K562 (cell line): ENCODE results near the gene SEMA3G. TPM values are rescaled to one million over a fixed set of nuclear protein-coding genes. Genes with fewer than 3 reads are reported as not detected.

Experiments
- ATAC-seq: fragments of 200-7000 bp; cut with Tn5 transposase; 3 replicates; pipeline ENCODE4 v1.9.1; 2020; ENCODE audit warnings: moderate library complexity
- BruUV-seq: library from RNA; stranded (reverse); fragments of 400-500 nt; replicated peaks from 2 replicates; lab custom pipeline; 2021; lab: Mats Ljungman, UMichigan
- CTCF ChIA-PET: fragments of 300-600 bp; formaldehyde crosslinking; extraction: SDS; loops from one replicate; lab custom pipeline; 2021; ENCODE audit warnings: low intra/inter-chr PET ratio; lab: Yijun Ruan, JAX
- POLR2A ChIA-PET: fragments of 300-600, 350-650 bp; sonication (Branson Sonifier 250); formaldehyde crosslinking; extraction: SDS; loops from one replicate; lab custom pipeline; 2021; ENCODE audit warnings: antibody characterized with exemption, inconsistent platforms; lab: Yijun Ruan, JAX
- DNase-seq, 4 experiments: peaks; one replicate each; pipeline versions ENCODE4 v3.0.0 to v3.0.0-alpha.2; 2011 to 2018; ENCODE audit warnings: low spot score in 3 of 4, mixed read lengths in 3 of 4; ENCODE audit errors: extremely low read depth in 1 of 4
- FAIRE-seq: peaks from 2 replicates; lab custom pipeline; 2011; peaks lifted over from hg19 to GRCh38; lab: Jason Lieb, UNC
- H2AFZ ChIP-seq: 2 replicates; pipeline ENCODE4 v1.6.0; 2011; ENCODE audit warnings: low read depth, low read length, control low read depth, inconsistent platforms
- H3K27ac ChIP-seq: fragments of 200-600 bp; 3 replicates; pipeline ENCODE4 v1.8.0; 2011; ENCODE audit warnings: low read depth, mild to moderate bottlenecking, control low read depth, inconsistent platforms, low read length, moderate library complexity, mixed read lengths; ENCODE audit errors: extremely low read depth
- H3K27me3 ChIP-seq, 2 experiments: fragments of 300-600 bp in 1 of 2; 2 replicates in 1 of 2; 3 replicates in 1 of 2; pipeline versions ENCODE4 v1.6.0 to v1.8.0; 2011; ENCODE audit warnings: inconsistent platforms in 2 of 2, low read length in 2 of 2, mild to moderate bottlenecking in 1 of 2, mixed read lengths in 1 of 2, moderate library complexity in 1 of 2; ENCODE audit not compliant: control insufficient read depth in 2 of 2, insufficient read depth in 2 of 2
- H3K36me3 ChIP-seq: fragments of 300-600 bp; 3 replicates; pipeline ENCODE4 v1.8.0; 2011; ENCODE audit warnings: mild to moderate bottlenecking, low read length, inconsistent platforms; ENCODE audit not compliant: control insufficient read depth, insufficient read depth
- H3K4me1 ChIP-seq, 2 experiments: fragments of 200-600 bp in 1 of 2; replicated peaks in 1 of 2; 2 replicates in 1 of 2; 3 replicates in 1 of 2; pipeline versions ENCODE4 v1.5.1 to v1.8.0; 2011; ENCODE audit warnings: inconsistent platforms in 2 of 2, low read length in 2 of 2, mild to moderate bottlenecking in 1 of 2, mixed read lengths in 1 of 2, moderate library complexity in 1 of 2; ENCODE audit not compliant: control insufficient read depth in 2 of 2, insufficient read depth in 2 of 2
- H3K4me2 ChIP-seq: 2 replicates; pipeline ENCODE4 v1.6.1; 2011; ENCODE audit warnings: low read length, control low read depth, inconsistent platforms, mixed read lengths; ENCODE audit not compliant: insufficient read depth
- H3K4me3 ChIP-seq: fragments of 200-600 bp; sonication (generic), shearing (Covaris generic); 2 replicates; pipeline ENCODE4 v1.5.1; 2016; ENCODE audit warnings: control low read depth, inconsistent platforms
- H3K79me2 ChIP-seq: fragments of 200-600 bp; 3 replicates; pipeline ENCODE4 v1.8.0; 2011; ENCODE audit warnings: low read length, inconsistent platforms; ENCODE audit not compliant: control insufficient read depth, insufficient read depth
- H3K9ac ChIP-seq, 2 experiments: 2 replicates each; pipeline versions ENCODE4 v1.6.0 to v1.6.1; 2011; ENCODE audit warnings: low read depth in 2 of 2, low read length in 2 of 2, control low read depth in 1 of 2, inconsistent platforms in 1 of 2, mild to moderate bottlenecking in 1 of 2, mixed read lengths in 1 of 2; ENCODE audit not compliant: insufficient read depth in 1 of 2
- H3K9me1 ChIP-seq: one replicate; pipeline ENCODE4 v1.6.0; 2011; ENCODE audit warnings: inconsistent platforms, mild to moderate bottlenecking, low read length, moderate library complexity; ENCODE audit not compliant: control insufficient read depth, insufficient read depth
- H3K9me3 ChIP-seq: replicated peaks from 2 replicates; pipeline ENCODE4 v1.5.1; 2011; ENCODE audit warnings: low read depth, low read length, inconsistent platforms; ENCODE audit not compliant: control insufficient read depth, insufficient read depth
- H4K20me1 ChIP-seq: replicated peaks from 2 replicates; pipeline ENCODE4 v1.6.1; 2011; ENCODE audit warnings: low read length, inconsistent platforms, mixed read lengths; ENCODE audit not compliant: control insufficient read depth, insufficient read depth
- ARID2 ChIP-seq: fragments of 450-650 bp; IDR thresholded peaks from 2 replicates; pipeline ENCODE4 v1.6.1; 2017; ENCODE audit warnings: antibody characterized with exemption, mild to moderate bottlenecking
- ARNT ChIP-seq, 2 experiments: fragments of 450-650 bp; IDR thresholded peaks; 2 replicates each; pipeline ENCODE4 v1.6.1; 2016; ENCODE audit warnings: mild to moderate bottlenecking in 1 of 2
- ATF7 ChIP-seq: fragments of 450-650 bp; IDR thresholded peaks from 2 replicates; pipeline ENCODE4 v1.7.1; 2014; ENCODE audit warnings: mild to moderate bottlenecking, moderate library complexity
- EP400 ChIP-seq: fragments of 450-650 bp; IDR thresholded peaks from 2 replicates; pipeline ENCODE4 v1.6.1; 2017; ENCODE audit warnings: antibody characterized with exemption, mild to moderate bottlenecking, moderate library complexity
- FOXK1 ChIP-seq: sonication (generic); formaldehyde crosslinking; IDR thresholded peaks from 2 replicates; pipeline ENCODE4 v1.8.0; 2022; ENCODE audit warnings: missing genetic modification reagents, mild to moderate bottlenecking, borderline replicate concordance
- HDAC3 ChIP-seq: fragments of 450-650 bp; IDR thresholded peaks from 2 replicates; pipeline ENCODE4 v1.6.1; 2018; ENCODE audit warnings: borderline replicate concordance, mild to moderate bottlenecking, moderate library complexity; ENCODE audit not compliant: partially characterized antibody
- KDM4B ChIP-seq, 2 experiments: fragments of 450-650 bp in 1 of 2; sonication (generic) in 1 of 2; IDR thresholded peaks; 2 replicates each; pipeline ENCODE4 v1.6.1; 2016 to 2017; ENCODE audit warnings: borderline replicate concordance in 2 of 2, antibody characterized with exemption in 1 of 2, low read depth in 1 of 2, mild to moderate bottlenecking in 1 of 2
- NCOA6 ChIP-seq: fragments of 450-650 bp; IDR thresholded peaks from 2 replicates; pipeline ENCODE4 v1.6.1; 2017; ENCODE audit warnings: mild to moderate bottlenecking
- NFE2L1 ChIP-seq: fragments of 450-650 bp; IDR thresholded peaks from 2 replicates; pipeline ENCODE4 v1.6.1; 2016; ENCODE audit warnings: missing genetic modification characterization, low read depth, mild to moderate bottlenecking, missing compliant biosample characterization, moderate library complexity, borderline replicate concordance
- RBM25 ChIP-seq: fragments of 200-400 bp; formaldehyde crosslinking; IDR thresholded peaks from 2 replicates; pipeline ENCODE4 v1.6.1; 2018; ENCODE audit warnings: low read length, low read depth, moderate library complexity; ENCODE audit not compliant: severe bottlenecking
- U2AF1 ChIP-seq: fragments of 200-400 bp; formaldehyde crosslinking; optimal IDR thresholded peaks from 2 replicates; pipeline ENCODE3; 2017; ENCODE audit warnings: mild to moderate bottlenecking, low read depth, low read length, moderate library complexity
- ZNF212 ChIP-seq: fragments of 450-650 bp; formaldehyde crosslinking; IDR thresholded peaks from 2 replicates; pipeline ENCODE4 v1.4.0; 2020; ENCODE audit warnings: mild to moderate bottlenecking
- ZNF408 ChIP-seq: fragments of 250-450 bp; sonication (Bioruptor Pico); IDR thresholded peaks from 2 replicates; pipeline ENCODE4 v1.4.0; 2020; ENCODE audit warnings: low read depth, mild to moderate bottlenecking, moderate library complexity
- WGBS: fragments of 100-300 bp; shearing (Covaris generic); methylation state at CpG from one replicate; pipeline ENCODE4 v1.1.6; 2016; ENCODE audit warnings: low coverage, mixed read lengths; ENCODE audit not compliant: insufficient coverage; ENCODE audit errors: missing lambda C conversion rate; 5-methylcytosine and 5-hydroxymethylcytosine counted together
- in situ Hi-C: fragments of 300-500 bp; cut with MboI; formaldehyde crosslinking; loops from 4 replicates; pipeline ENCODE4 v1.15.0; 2018; ENCODE audit warnings: inconsistent platforms, mixed read lengths
- intact Hi-C: fragments of 100-400 bp; cut with micrococcal nuclease; formaldehyde crosslinking; loops from 2 replicates; pipeline ENCODE4 v1.14.2; 2022
- polyA plus RNA-seq, 8 experiments: library from polyadenylated mRNA; depleted of rRNA in 4 of 8; stranded (reverse) in 5 of 8; unstranded in 3 of 8; fragments of >200 nt; fragmentation: Nextera tagmentation in 2 of 8; fragmentation: Illumina TruSeq in 1 of 8; extraction: Ambion mirVana in 2 of 8; extraction: Trizol in 1 of 8; gene quantifications; 2 replicates each; pipeline versions ENCODE4 v1.2.1 to v1.2.3, GENCODE V29; 2011 to 2014; ENCODE audit warnings: inconsistent platforms in 1 of 8, missing spikeins in 1 of 8
- total RNA-seq, 7 experiments: library from RNA; depleted of rRNA in 6 of 7; stranded (reverse); fragments of >200 nt in 6 of 7; fragmentation: Illumina TruSeq in 2 of 7; extraction: Trizol in 2 of 7; gene quantifications; 2 replicates each; pipeline versions ENCODE4 v1.2.1 to v1.2.3, GENCODE V29; 2011 to 2021; ENCODE audit warnings: low replicate concordance in 1 of 7
- TF ChIP-seq, protein P1 (sequence below): sonication (generic); formaldehyde crosslinking; IDR thresholded peaks from 2 replicates; pipeline ENCODE4 v1.8.0; 2023; ENCODE audit warnings: mild to moderate bottlenecking, missing genetic modification reagents
- TF ChIP-seq, protein P2 (sequence below): IDR thresholded peaks from 2 replicates; pipeline ENCODE4 v1.6.1; 2016; ENCODE audit warnings: missing genetic modification characterization, missing compliant biosample characterization
- TF ChIP-seq, protein P3 (sequence below): fragments of 450-650 bp; formaldehyde crosslinking; IDR thresholded peaks from 2 replicates; pipeline ENCODE4 v1.4.0; 2022; ENCODE audit warnings: mild to moderate bottlenecking, moderate library complexity
- TF ChIP-seq, protein P4 (sequence below): fragments of 450-650 bp; IDR thresholded peaks from 2 replicates; pipeline ENCODE4 v1.6.1; 2017; ENCODE audit warnings: antibody characterized with exemption

The SEMA3G gene
- total and polyA plus RNA-seq, 9 of the 15 experiments (the other 6 are each of a cell fraction or from before 2014, with no cell fraction given): 0.04 to 0.07 (median 0.05) TPM; not detected in 6

DNA sequence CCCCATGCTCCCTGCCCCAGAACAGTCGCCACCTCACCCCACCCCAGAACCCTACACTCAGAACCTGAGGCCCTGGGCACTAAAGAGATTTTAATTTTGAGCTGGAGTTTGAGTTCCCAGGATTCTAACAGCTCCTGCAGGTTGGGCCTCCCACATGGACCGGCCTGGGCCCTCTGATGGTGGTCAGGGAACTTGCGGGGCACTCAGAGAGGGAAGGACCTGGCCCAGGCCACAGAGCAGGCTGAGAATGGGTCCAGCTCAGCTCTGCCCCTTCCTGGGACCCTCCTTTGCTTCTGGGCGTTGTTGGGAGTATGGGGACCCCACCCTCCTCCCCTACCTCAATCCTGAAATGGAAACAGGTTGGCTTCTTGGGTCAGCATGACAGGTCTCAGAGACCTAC, 1.1 kb upstream of the SEMA3G start:
- no peaks in the 10 kb centered on the region for H3K9me1 ChIP-seq
- in situ Hi-C loops: loop anchor here (10.0 kb wide), 1 partner anchor 151 kb away; no protein-coding TSS in a partner anchor
- POLR2A ChIA-PET: interaction anchor here (0.6 to 1.3 kb wide), 3 partner anchors 34 to 77 kb away, joined by 3 read pairs; no protein-coding TSS in a partner anchor
- no peak for FAIRE-seq
- H3K36me3 ChIP-seq: no peaks in the 10 kb centered on the region
- no peaks in the 10 kb centered on the region for H4K20me1 ChIP-seq
- TF ChIP-seq ZNF408 (CRISPR knock-in tag): no peak
- TF ChIP-seq NFE2L1 (tag): no peak
- no peak for TF ChIP-seq EP400
- TF ChIP-seq ATF7: no peak
- no peak for TF ChIP-seq HDAC3
- no peak for TF ChIP-seq NCOA6
- TF ChIP-seq ARID2: no peak
- TF ChIP-seq RBM25: no peak
- TF ChIP-seq ZNF212 (CRISPR knock-in tag): no peak
- no peak for TF ChIP-seq ARNT (IDR thresholded peaks at IDR 0.05)
- no peak for TF ChIP-seq FOXK1 (CRISPR knock-in tag)
- TF ChIP-seq, protein P1, sequence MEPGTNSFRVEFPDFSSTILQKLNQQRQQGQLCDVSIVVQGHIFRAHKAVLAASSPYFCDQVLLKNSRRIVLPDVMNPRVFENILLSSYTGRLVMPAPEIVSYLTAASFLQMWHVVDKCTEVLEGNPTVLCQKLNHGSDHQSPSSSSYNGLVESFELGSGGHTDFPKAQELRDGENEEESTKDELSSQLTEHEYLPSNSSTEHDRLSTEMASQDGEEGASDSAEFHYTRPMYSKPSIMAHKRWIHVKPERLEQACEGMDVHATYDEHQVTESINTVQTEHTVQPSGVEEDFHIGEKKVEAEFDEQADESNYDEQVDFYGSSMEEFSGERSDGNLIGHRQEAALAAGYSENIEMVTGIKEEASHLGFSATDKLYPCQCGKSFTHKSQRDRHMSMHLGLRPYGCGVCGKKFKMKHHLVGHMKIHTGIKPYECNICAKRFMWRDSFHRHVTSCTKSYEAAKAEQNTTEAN: no peak
- TF ChIP-seq, protein P2, sequence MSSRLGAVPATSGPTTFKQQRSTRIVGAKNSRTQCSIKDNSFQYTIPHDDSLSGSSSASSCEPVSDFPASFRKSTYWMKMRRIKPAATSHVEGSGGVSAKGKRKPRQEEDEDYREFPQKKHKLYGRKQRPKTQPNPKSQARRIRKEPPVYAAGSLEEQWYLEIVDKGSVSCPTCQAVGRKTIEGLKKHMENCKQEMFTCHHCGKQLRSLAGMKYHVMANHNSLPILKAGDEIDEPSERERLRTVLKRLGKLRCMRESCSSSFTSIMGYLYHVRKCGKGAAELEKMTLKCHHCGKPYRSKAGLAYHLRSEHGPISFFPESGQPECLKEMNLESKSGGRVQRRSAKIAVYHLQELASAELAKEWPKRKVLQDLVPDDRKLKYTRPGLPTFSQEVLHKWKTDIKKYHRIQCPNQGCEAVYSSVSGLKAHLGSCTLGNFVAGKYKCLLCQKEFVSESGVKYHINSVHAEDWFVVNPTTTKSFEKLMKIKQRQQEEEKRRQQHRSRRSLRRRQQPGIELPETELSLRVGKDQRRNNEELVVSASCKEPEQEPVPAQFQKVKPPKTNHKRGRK (tag): no peak
- no peak for TF ChIP-seq KDM4B (IDR thresholded peaks at IDR 0.05; ENCODE audit: borderline replicate concordance in 2 of 2, low read depth in 1 of 2)
- TF ChIP-seq, protein P3, sequence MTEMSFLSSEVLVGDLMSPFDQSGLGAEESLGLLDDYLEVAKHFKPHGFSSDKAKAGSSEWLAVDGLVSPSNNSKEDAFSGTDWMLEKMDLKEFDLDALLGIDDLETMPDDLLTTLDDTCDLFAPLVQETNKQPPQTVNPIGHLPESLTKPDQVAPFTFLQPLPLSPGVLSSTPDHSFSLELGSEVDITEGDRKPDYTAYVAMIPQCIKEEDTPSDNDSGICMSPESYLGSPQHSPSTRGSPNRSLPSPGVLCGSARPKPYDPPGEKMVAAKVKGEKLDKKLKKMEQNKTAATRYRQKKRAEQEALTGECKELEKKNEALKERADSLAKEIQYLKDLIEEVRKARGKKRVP (CRISPR knock-in tag): no peak
- no peak for TF ChIP-seq U2AF1
- TF ChIP-seq, protein P4, sequence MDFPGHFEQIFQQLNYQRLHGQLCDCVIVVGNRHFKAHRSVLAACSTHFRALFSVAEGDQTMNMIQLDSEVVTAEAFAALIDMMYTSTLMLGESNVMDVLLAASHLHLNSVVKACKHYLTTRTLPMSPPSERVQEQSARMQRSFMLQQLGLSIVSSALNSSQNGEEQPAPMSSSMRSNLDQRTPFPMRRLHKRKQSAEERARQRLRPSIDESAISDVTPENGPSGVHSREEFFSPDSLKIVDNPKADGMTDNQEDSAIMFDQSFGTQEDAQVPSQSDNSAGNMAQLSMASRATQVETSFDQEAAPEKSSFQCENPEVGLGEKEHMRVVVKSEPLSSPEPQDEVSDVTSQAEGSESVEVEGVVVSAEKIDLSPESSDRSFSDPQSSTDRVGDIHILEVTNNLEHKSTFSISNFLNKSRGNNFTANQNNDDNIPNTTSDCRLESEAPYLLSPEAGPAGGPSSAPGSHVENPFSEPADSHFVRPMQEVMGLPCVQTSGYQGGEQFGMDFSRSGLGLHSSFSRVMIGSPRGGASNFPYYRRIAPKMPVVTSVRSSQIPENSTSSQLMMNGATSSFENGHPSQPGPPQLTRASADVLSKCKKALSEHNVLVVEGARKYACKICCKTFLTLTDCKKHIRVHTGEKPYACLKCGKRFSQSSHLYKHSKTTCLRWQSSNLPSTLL: no peak
- TF ChIP-seq, all 486 proteins: peak for 0
- ATAC-seq (no peak), DNase-seq (no peak)
- Histone ChIP-seq H2AFZ (no peak overlapping the region), H3K4me3 (no peak overlapping the region), H3K79me2 (no peaks in the 10 kb centered on the region), H3K27me3 (peaks cover 0 to 4% of the 10 kb centered on the region in 2 experiments; a peak in 1 of 5 replicates), H3K9me3 (no peaks in the 10 kb centered on the region), H3K4me1 (peaks cover 0 to 37% of the 10 kb centered on the region in 2 experiments; a peak in 2 of 5 replicates), H3K9ac (0 out of 4 replicates have a peak overlapping the region, but pooled peaks of 1 of the 2 experiments have one; percentile 52), H3K4me2 (no peak overlapping the region), H3K27ac (no peak overlapping the region)
- no TSS peak for BruUV-seq
- WGBS: 47% methylated on average over 3 of the region's 4 CpGs
- intact Hi-C loops: loop anchor here (5.0 kb wide), 3 partner anchors 154 to 444 kb away; no protein-coding TSS in a partner anchor
- CTCF ChIA-PET: interaction anchor here (1.8 to 2.2 kb wide), 2 partner anchors 17 to 34 kb away, joined by 7 to 8 read pairs; no protein-coding TSS in a partner anchor
